Neural cell (in vitro differentiated cells): ENCODE measurements around the gene ARPC5L. TPM values are rescaled to one million over a fixed set of nuclear protein-coding genes. Genes with fewer than 3 reads are reported as not detected.

Experiments used
- H2AFZ ChIP-seq: fragments of 200-600, 300-800 bp; sonication (generic), shearing (Covaris generic); 2 replicates; pipeline ENCODE4 v1.6.0; 2014; ENCODE audit warnings: low read depth, mild to moderate bottlenecking, antibody characterized with exemption, low read length, moderate library complexity
- H3F3A ChIP-seq: fragments of 200-600 bp; shearing (Covaris generic); 2 replicates; pipeline ENCODE4 v1.6.1; 2016; ENCODE audit warnings: mild to moderate bottlenecking, moderate library complexity, mixed read lengths, antibody characterized with exemption, low read length; ENCODE audit not compliant: insufficient read depth, poor library complexity, severe bottlenecking
- H3K27ac ChIP-seq: fragments of 200-600, 300-800 bp; sonication (generic), shearing (Covaris generic); 2 replicates; pipeline ENCODE4 v1.5.1; 2014; ENCODE audit warnings: mild to moderate bottlenecking, low read length, moderate library complexity
- H3K27me3 ChIP-seq: fragments of 300-800, 200-600 bp; sonication (generic), shearing (Covaris generic); 2 replicates; pipeline ENCODE4 v1.6.0; 2014; ENCODE audit warnings: mild to moderate bottlenecking, low read depth, low read length, moderate library complexity; ENCODE audit not compliant: insufficient read depth
- H3K36me3 ChIP-seq: fragments of 300-800, 200-600 bp; sonication (generic), shearing (Covaris generic); 2 replicates; pipeline ENCODE4 v1.5.1; 2014; ENCODE audit warnings: mild to moderate bottlenecking, antibody characterized with exemption, low read length, moderate library complexity; ENCODE audit not compliant: insufficient read depth
- H3K4me2 ChIP-seq: fragments of 300-800, 200-600 bp; sonication (generic), shearing (Covaris generic); 2 replicates; pipeline ENCODE4 v1.6.0; 2014; ENCODE audit warnings: mild to moderate bottlenecking, low read length
- H3K4me3 ChIP-seq: fragments of 300-800, 200-600 bp; sonication (generic), shearing (Covaris generic); 2 replicates; pipeline ENCODE4 v1.5.1; 2014; ENCODE audit warnings: mild to moderate bottlenecking, low read length, moderate library complexity
- H3K79me2 ChIP-seq: fragments of 200-600 bp; shearing (Covaris generic); replicated peaks from 2 replicates; pipeline ENCODE4 v1.6.0; 2014; ENCODE audit warnings: mild to moderate bottlenecking, low read length, moderate library complexity; ENCODE audit not compliant: insufficient read depth
- H3K9ac ChIP-seq: fragments of 300-800, 200-600 bp; sonication (generic), shearing (Covaris generic); 2 replicates; pipeline ENCODE4 v1.6.1; 2016; ENCODE audit warnings: mild to moderate bottlenecking, low read length, mixed read lengths
- H3K9me2 ChIP-seq: fragments of 200-600 bp; shearing (Covaris generic); 2 replicates; pipeline ENCODE4 v1.6.1; 2016; ENCODE audit warnings: mild to moderate bottlenecking, low read length, mixed read lengths; ENCODE audit not compliant: insufficient read depth
- H3K9me3 ChIP-seq: fragments of 200-600, 300-800 bp; sonication (generic), shearing (Covaris generic); 2 replicates; pipeline ENCODE4 v1.6.1; 2016; ENCODE audit warnings: mild to moderate bottlenecking, mixed run types, low read length, moderate library complexity, mixed read lengths
- H4K20me1 ChIP-seq: fragments of 200-600 bp; shearing (Covaris generic); 2 replicates; pipeline ENCODE4 v1.6.1; 2016; ENCODE audit warnings: mild to moderate bottlenecking, mixed run types; ENCODE audit not compliant: insufficient read depth
- EP300 ChIP-seq: fragments of 450-650 bp; conservative IDR thresholded peaks from 2 replicates; pipeline ENCODE4 v1.6.1; 2014; ENCODE audit warnings: antibody characterized with exemption, mild to moderate bottlenecking, moderate library complexity; ENCODE audit not compliant: poor library complexity, severe bottlenecking
- EZH2 ChIP-seq: fragments of 200-600, 300-800 bp; shearing (Covaris generic), sonication (generic); IDR thresholded peaks from 2 replicates; pipeline ENCODE4 v1.6.1; 2014; ENCODE audit warnings: antibody characterized with exemption, low read length, borderline replicate concordance, mild to moderate bottlenecking; ENCODE audit not compliant: insufficient read depth, poor library complexity, severe bottlenecking
- MXI1 ChIP-seq: fragments of 450-650 bp; conservative IDR thresholded peaks from 2 replicates; pipeline ENCODE4 v1.6.1; 2014; ENCODE audit warnings: antibody characterized with exemption, mild to moderate bottlenecking; ENCODE audit not compliant: poor library complexity, severe bottlenecking
- POLR2AphosphoS5 ChIP-seq: IDR thresholded peaks from 2 replicates; pipeline ENCODE4 v1.6.1; 2012
- RAD21 ChIP-seq: fragments of 450-650 bp; conservative IDR thresholded peaks from 2 replicates; pipeline ENCODE4 v1.6.1; 2014; ENCODE audit warnings: antibody characterized with exemption, mild to moderate bottlenecking, moderate library complexity
- SMC3 ChIP-seq: fragments of 450-650 bp; conservative IDR thresholded peaks from 2 replicates; pipeline ENCODE4 v1.6.1; 2014; ENCODE audit warnings: antibody characterized with exemption, mild to moderate bottlenecking, moderate library complexity; ENCODE audit not compliant: poor library complexity
- TAF1 ChIP-seq: IDR thresholded peaks from 2 replicates; pipeline ENCODE4 v1.6.1; 2012; ENCODE audit warnings: low read depth
- polyA plus RNA-seq: library from polyadenylated mRNA; depleted of rRNA; stranded (reverse); fragments of >200 nt; gene quantifications from 2 replicates; pipeline ENCODE4 v1.2.3, GENCODE V29; 2014
- TF ChIP-seq, protein P1 (sequence below): IDR thresholded peaks from 2 replicates; pipeline ENCODE4 v1.6.1; 2012; ENCODE audit warnings: borderline replicate concordance
- TF ChIP-seq, protein P2 (sequence below): fragments of 450-650 bp; IDR thresholded peaks from 2 replicates; pipeline ENCODE4 v1.5.1; 2014; ENCODE audit warnings: antibody characterized with exemption, mild to moderate bottlenecking, moderate library complexity; ENCODE audit not compliant: poor library complexity, severe bottlenecking

The ARPC5L gene
- polyA plus RNA-seq, 1 donor from 2014 or later, result 46.5 TPM

DNA sequence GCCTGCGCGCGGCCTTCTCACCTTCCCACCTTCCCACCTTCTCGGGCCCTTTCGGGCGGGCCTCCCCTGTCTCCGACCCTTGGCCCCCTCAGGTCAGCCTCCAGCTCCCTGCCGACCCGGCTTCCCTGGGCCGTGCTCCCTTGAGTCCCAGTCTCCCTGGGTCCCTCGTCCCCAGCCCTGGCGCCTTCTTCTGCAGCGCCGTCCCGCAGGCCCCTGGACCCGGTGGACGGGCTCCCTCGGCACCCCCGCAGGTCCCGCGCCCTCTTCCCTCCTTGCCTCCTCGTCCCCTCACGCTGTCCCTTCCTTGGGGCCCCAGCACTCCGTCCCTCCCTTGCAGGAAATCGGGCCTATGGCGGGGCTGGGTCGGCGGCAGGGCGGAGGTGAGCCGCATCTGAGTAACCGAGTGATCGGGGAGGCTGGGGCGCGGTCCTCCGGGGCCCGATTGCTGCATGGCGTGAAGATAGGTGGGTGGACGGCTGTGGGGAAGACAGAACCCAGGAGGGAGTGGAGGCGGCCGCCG is 7.6 kb downstream of the ARPC5L start:
- H3K27me3 ChIP-seq, result no peaks in the 10 kb centered on the region
- H4K20me1 ChIP-seq, result no peaks in the 10 kb centered on the region
- H3K27ac ChIP-seq, result peak overlapping the region; percentile 97
- H3K4me2 ChIP-seq, result peak overlapping the region; percentile 95
- H3K9ac ChIP-seq, result peak overlapping the region; percentile 98
- H3K36me3 ChIP-seq, result no peaks in the 10 kb centered on the region
- H3K79me2 ChIP-seq, result peaks cover 29% of the 10 kb centered on the region
- no peak overlapping the region for H2AFZ ChIP-seq
- H3K9me2 ChIP-seq, result no peaks in the 10 kb centered on the region
- peak overlapping the region; percentile 99 for H3K4me3 ChIP-seq
- no peaks in the 10 kb centered on the region for H3K9me3 ChIP-seq
- no peaks in the 10 kb centered on the region for H3F3A ChIP-seq
- TF ChIP-seq EZH2 (no peak), MXI1 (no peak), POLR2AphosphoS5 (no peak), EP300 (no peak), SMC3 (no peak), RAD21 (no peak), TAF1 (no peak)
- TF ChIP-seq, protein P1, sequence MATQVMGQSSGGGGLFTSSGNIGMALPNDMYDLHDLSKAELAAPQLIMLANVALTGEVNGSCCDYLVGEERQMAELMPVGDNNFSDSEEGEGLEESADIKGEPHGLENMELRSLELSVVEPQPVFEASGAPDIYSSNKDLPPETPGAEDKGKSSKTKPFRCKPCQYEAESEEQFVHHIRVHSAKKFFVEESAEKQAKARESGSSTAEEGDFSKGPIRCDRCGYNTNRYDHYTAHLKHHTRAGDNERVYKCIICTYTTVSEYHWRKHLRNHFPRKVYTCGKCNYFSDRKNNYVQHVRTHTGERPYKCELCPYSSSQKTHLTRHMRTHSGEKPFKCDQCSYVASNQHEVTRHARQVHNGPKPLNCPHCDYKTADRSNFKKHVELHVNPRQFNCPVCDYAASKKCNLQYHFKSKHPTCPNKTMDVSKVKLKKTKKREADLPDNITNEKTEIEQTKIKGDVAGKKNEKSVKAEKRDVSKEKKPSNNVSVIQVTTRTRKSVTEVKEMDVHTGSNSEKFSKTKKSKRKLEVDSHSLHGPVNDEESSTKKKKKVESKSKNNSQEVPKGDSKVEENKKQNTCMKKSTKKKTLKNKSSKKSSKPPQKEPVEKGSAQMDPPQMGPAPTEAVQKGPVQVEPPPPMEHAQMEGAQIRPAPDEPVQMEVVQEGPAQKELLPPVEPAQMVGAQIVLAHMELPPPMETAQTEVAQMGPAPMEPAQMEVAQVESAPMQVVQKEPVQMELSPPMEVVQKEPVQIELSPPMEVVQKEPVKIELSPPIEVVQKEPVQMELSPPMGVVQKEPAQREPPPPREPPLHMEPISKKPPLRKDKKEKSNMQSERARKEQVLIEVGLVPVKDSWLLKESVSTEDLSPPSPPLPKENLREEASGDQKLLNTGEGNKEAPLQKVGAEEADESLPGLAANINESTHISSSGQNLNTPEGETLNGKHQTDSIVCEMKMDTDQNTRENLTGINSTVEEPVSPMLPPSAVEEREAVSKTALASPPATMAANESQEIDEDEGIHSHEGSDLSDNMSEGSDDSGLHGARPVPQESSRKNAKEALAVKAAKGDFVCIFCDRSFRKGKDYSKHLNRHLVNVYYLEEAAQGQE, result no peak
- TF ChIP-seq, protein P2, sequence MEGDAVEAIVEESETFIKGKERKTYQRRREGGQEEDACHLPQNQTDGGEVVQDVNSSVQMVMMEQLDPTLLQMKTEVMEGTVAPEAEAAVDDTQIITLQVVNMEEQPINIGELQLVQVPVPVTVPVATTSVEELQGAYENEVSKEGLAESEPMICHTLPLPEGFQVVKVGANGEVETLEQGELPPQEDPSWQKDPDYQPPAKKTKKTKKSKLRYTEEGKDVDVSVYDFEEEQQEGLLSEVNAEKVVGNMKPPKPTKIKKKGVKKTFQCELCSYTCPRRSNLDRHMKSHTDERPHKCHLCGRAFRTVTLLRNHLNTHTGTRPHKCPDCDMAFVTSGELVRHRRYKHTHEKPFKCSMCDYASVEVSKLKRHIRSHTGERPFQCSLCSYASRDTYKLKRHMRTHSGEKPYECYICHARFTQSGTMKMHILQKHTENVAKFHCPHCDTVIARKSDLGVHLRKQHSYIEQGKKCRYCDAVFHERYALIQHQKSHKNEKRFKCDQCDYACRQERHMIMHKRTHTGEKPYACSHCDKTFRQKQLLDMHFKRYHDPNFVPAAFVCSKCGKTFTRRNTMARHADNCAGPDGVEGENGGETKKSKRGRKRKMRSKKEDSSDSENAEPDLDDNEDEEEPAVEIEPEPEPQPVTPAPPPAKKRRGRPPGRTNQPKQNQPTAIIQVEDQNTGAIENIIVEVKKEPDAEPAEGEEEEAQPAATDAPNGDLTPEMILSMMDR, result no peak

DNA sequence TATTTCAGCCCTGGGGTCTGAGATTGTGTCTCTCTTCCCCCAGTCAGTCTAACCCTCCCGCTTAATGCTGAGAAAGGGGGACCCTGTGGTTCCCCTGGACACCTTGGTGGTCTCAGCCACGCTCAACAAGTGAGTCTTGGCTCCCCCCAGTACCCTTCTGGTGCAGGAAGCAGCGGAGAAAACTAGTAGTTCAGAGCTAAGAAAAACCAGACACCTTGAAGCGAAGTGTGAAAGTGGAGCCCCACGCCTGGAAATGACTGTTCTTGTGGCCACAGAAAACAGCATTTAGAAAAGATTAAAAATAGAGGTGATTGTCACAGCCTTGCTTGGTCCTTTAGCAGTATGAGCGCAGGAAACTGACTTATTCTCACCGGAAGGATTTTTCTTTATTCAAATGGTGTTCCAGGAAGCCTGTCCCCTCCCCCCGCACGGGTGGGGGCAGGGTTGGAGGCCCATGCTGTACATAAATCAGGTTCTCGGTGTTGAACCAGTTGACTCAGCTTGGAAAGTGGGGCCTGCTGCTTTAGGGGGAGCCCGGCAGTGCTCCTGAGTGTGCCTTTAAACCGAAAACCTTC is 8.1 kb downstream of the ARPC5L start:
- Histone ChIP-seq H3F3A (no peaks in the 10 kb centered on the region), H3K36me3 (no peaks in the 10 kb centered on the region), H3K4me3 (peak overlapping the region; percentile 99), H3K27me3 (no peaks in the 10 kb centered on the region), H3K4me2 (peak overlapping the region; percentile 95), H3K9ac (peak overlapping the region; percentile 98), H4K20me1 (no peaks in the 10 kb centered on the region), H2AFZ (no peak overlapping the region), H3K27ac (peak overlapping the region; percentile 97), H3K9me2 (no peaks in the 10 kb centered on the region), H3K9me3 (no peaks in the 10 kb centered on the region), H3K79me2 (peaks cover 29% of the 10 kb centered on the region)
- TF ChIP-seq, protein P2, result no peak
- TF ChIP-seq, protein P1, result no peak
- no peak for TF ChIP-seq SMC3
